Body of pancreas (tissue), 4 donors: ENCODE results near the gene TTC33.

ENCODE experiments used
- POLR2A ChIP-seq, 3 donors: fragments of 450-650 bp; IDR thresholded peaks; one replicate each; pipeline ENCODE4 v1.6.1; 2016; ENCODE audit warnings: antibody characterized with exemption in 3 of 3, mild to moderate bottlenecking in 2 of 3
- TF ChIP-seq, protein P1 (sequence below), 7 experiments: fragments of 450-650 bp in 4 of 7; fragments of 200-600 bp in 3 of 7; sonication (generic) in 3 of 7; IDR thresholded peaks; one replicate each; pipeline ENCODE4 v1.5.1; 2016 to 2019; ENCODE audit warnings: antibody characterized with exemption in 7 of 7

DNA sequence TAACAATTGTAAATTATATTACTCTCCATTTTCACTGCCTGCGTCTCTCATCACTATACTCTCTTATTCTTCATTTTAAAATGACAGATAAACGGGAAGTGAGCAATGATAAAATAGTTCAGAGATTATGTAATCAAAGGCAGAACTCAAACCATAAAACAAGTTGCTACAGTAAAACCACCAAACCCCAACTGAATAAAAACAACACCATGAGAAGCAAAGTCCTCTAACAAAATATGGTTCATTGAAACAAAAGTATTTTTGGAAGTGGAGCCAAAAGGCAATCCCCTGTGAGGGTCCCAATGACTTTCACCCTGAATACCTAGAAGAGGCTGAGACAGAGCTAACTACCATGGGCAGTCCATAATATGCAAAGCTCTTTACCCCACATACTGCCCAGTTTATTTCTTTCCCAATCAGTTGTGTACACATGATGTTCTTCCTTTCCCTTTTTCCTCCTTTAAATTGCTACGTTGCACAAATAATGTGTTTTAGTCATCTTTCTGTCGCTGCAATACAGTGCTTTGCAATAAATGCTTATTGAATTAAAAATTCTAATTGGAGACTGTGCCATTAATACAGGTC lies 140.1 kb downstream of the TTC33 start:
- TF ChIP-seq, protein P1, sequence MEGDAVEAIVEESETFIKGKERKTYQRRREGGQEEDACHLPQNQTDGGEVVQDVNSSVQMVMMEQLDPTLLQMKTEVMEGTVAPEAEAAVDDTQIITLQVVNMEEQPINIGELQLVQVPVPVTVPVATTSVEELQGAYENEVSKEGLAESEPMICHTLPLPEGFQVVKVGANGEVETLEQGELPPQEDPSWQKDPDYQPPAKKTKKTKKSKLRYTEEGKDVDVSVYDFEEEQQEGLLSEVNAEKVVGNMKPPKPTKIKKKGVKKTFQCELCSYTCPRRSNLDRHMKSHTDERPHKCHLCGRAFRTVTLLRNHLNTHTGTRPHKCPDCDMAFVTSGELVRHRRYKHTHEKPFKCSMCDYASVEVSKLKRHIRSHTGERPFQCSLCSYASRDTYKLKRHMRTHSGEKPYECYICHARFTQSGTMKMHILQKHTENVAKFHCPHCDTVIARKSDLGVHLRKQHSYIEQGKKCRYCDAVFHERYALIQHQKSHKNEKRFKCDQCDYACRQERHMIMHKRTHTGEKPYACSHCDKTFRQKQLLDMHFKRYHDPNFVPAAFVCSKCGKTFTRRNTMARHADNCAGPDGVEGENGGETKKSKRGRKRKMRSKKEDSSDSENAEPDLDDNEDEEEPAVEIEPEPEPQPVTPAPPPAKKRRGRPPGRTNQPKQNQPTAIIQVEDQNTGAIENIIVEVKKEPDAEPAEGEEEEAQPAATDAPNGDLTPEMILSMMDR (IDR thresholded peaks at IDR 0.05), result no peak
- TF ChIP-seq POLR2A (IDR thresholded peaks at IDR 0.05), result no peak
